Frontal cortex (tissue), 4 donors: ENCODE data around the gene TFCP2L1. TPM values are rescaled to one million over a fixed set of nuclear protein-coding genes. Genes with fewer than 3 reads are reported as not detected.

ENCODE experiments used
- DNase-seq, 2 donors: peaks; one replicate each; pipeline ENCODE4 v3.0.0; 2012; ENCODE audit warnings: low spot score in 2 of 2
- FAIRE-seq: peaks from 2 replicates; lab custom pipeline; 2012; peaks lifted over from hg19 to GRCh38; lab: Jason Lieb, UNC
- total RNA-seq: library from RNA; depleted of rRNA; stranded (reverse); fragments of >200 nt; gene quantifications from one replicate; pipeline ENCODE4 v1.2.3, GENCODE V29; 2014
- donor health status: control.
- donor health status: control.
- donor health status: control.

TFCP2L1 gene
- total RNA-seq, 1 donor from 2014 or later: under 0.01 TPM

- FAIRE-seq: no peak
- no peak for DNase-seq
Measured at GRCh38 chr2:121186261-121186660, 98.7 kb downstream of the TFCP2L1 start.

GRCh38 chr2:121185571-121186074 lies 99.4 kb downstream of the TFCP2L1 start:
- FAIRE-seq (no peak), DNase-seq (no peak)

GRCh38 chr2:121185111-121185510 lies 99.9 kb downstream of the TFCP2L1 start:
- no peak for FAIRE-seq
- no peak for DNase-seq

- FAIRE-seq: no peak
- no peak for DNase-seq
Measured at GRCh38 chr2:121184248-121184862, 100.6 kb downstream of the TFCP2L1 start.

- DNase-seq (no peak), FAIRE-seq (no peak)
Measured at GRCh38 chr2:121182520-121182919, 102.5 kb downstream of the TFCP2L1 start.

GRCh38 chr2:121179467-121179866 lies 105.5 kb downstream of the TFCP2L1 start:
- no peak for DNase-seq
- no peak for FAIRE-seq

- no peak for FAIRE-seq
Measured at GRCh38 chr2:121178730-121179129, 106.3 kb downstream of the TFCP2L1 start.

GRCh38 chr2:121177896-121178295 lies 107.1 kb downstream of the TFCP2L1 start:
- FAIRE-seq (no peak), DNase-seq (no peak)

More at GRCh38 chr2:121178730-121179129, 106.3 kb downstream of the TFCP2L1 start:
- no peak for DNase-seq

GRCh38 chr2:121175326-121175725 lies 109.7 kb downstream of the TFCP2L1 start:
- FAIRE-seq (no peak), DNase-seq (no peak)

- FAIRE-seq (no peak), DNase-seq (no peak)
Measured at GRCh38 chr2:121173806-121174205, 111.2 kb downstream of the TFCP2L1 start.

- no peak for DNase-seq
- no peak for FAIRE-seq
Measured at GRCh38 chr2:121173112-121173511, 111.9 kb downstream of the TFCP2L1 start.

- FAIRE-seq (no peak), DNase-seq (no peak)
Measured at GRCh38 chr2:121172456-121172855, 112.5 kb downstream of the TFCP2L1 start.

GRCh38 chr2:121171625-121172119 lies 113.3 kb downstream of the TFCP2L1 start:
- no peak for DNase-seq
- FAIRE-seq: no peak

GRCh38 chr2:121170577-121170976 lies 114.4 kb downstream of the TFCP2L1 start:
- no peak for DNase-seq
- FAIRE-seq: no peak

GRCh38 chr2:121167411-121167810 lies 117.6 kb downstream of the TFCP2L1 start:
- DNase-seq: no peak
- FAIRE-seq: peak; percentile 42

Other genes starting within 250 kb of the TFCP2L1 start
- under 0.01 TPM for gene RNU4ATAC, start 245.7 kb upstream of the TFCP2L1 start, total RNA-seq